Stimulated activated naive CD4-positive, alpha-beta T cell treated with Interleukin-2 at 50 U/mL for 16 hours (primary cell): ENCODE results near the gene TMEM156.

Experiments
- DNase-seq: peaks from one replicate; lab custom pipeline; 2025; lab: John Stamatoyannopoulos, UW

The TMEM156 gene

DNA sequence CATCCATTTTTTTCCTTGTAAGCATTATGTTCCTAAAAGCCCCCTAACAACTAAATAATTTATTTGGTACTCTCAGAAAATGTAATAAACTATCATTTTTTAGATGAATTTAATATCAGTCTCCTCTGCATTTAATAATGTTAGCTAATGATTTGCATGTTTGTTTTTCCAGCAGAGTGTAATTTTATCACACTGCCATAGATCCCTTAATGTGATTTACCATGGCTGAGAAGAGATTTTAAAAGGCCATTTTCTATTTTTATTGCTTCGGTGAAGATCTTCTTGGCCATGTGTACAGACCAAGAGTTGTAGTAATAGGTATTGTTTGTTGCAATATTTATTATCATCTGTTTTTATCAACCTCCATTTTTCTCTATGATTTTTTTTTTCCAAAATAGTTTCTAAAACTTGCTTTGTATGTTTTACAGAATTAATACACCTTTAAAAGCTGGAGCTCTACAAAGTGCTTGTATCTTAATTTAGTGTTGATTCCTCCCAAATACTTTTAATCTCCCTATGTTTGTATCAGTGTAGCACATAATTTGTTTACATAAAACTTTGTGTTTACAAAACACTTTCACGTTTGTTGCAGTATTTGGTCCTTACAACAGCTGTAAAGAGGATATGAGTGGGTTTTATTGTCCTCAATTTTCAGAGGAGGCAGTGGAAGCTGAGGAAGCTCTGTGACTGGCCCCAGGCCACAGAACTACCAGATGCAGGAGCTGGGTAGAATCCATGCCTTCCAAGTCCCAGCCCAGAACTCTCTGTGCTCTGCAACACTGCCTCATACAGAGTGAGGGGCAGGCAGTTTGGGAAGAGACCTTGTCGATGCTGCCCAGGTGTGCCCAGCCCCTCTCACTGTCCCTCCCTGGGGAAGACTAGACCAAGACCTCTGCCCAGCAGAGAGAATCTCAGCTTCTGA lies 106.5 kb downstream of the TMEM156 start:
- no peak for DNase-seq

DNA sequence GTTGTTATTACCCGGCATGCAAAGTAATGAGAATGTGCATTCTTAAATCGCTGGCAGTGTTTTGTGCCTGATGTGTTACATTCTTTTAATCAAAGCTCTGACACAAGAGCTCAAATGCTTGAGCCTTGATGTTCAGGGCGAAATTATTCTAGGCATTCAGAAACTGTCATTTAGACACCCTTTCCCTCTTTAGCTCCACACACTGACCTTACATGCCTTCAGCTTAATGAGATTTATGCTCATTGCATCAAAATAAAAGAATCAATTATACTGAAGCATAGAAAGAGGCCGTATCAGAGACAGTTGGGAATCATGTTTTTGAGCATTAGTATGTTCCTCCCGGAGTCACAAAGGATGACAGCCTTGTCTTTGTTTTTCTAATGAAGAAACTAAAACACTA lies 107.9 kb downstream of the TMEM156 start:
- no peak for DNase-seq

GRCh38 chr4:38923746-38924145 lies 108.5 kb downstream of the TMEM156 start:
- DNase-seq: no peak

GRCh38 chr4:38921151-38921550 lies 111.1 kb downstream of the TMEM156 start:
- DNase-seq: no peak

DNA sequence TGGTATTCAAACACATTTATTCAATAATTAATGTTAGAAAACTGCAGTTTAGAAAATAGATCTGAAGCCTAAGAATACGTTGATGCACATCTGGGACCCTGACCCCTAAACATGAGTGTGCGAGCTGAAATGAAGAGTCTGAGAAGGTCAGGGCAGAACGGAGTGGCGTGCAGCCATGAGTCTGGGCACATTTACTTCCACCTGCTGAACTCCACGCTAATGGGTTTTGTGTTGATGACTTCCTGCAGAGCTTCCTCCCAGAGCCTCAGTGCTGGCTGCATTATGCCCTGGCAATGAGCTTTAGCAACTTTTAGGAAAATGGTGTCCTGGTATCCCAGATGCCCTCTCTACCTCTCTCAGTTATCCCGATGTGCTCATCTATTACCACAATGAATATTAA lies 111.5 kb downstream of the TMEM156 start:
- no peak for DNase-seq

- DNase-seq: no peak
Measured at GRCh38 chr4:38920186-38920585, 112.0 kb downstream of the TMEM156 start.

DNA sequence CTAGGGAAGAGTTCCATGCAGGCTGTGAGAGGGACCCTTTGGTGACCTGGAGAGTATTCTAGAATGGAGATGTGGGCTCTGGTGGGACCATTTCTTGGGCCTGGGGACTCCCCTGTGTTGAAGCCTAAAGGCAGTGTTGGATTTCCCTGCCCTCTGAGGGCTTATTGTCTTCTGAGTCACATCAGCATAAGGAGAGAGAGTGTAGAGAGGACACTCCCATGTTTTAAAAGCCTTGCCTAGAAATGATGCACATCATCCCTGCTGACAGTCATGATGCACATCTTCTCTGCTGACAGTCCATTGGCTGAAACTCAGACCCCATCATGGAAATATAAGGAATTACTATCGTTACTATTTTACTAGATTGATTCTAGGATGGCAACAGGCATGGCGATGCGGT lies 112.7 kb downstream of the TMEM156 start:
- no peak for DNase-seq

GRCh38 chr4:38917481-38918025 lies 114.7 kb downstream of the TMEM156 start:
- no peak for DNase-seq
